Fibroblast of skin of abdomen (primary cell): Measurements from ENCODE around the gene DLEC1.

Experiments
- DNase-seq: peaks from one replicate; pipeline ENCODE4 v3.0.0-alpha.2; 2013

The DLEC1 gene

GRCh38 chr3:38108649-38109579 is 69.9 kb downstream of the DLEC1 start:
- no peak for DNase-seq

- DNase-seq, result no peak
Observed at GRCh38 chr3:38109580-38110313, 70.7 kb downstream of the DLEC1 start.

GRCh38 chr3:38110314-38111050 is 71.5 kb downstream of the DLEC1 start:
- no peak for DNase-seq

- no peak for DNase-seq
Observed at GRCh38 chr3:38111201-38111600, 72.2 kb downstream of the DLEC1 start.

GRCh38 chr3:38111696-38112377 is 72.8 kb downstream of the DLEC1 start:
- DNase-seq, result no peak

GRCh38 chr3:38112378-38112761 is 73.4 kb downstream of the DLEC1 start:
- no peak for DNase-seq

- DNase-seq, result no peak
Observed at GRCh38 chr3:38114052-38114874, 75.3 kb downstream of the DLEC1 start.

GRCh38 chr3:38114875-38115644 is 76.1 kb downstream of the DLEC1 start:
- DNase-seq, result no peak

- DNase-seq, result no peak
Observed at GRCh38 chr3:38115645-38116427, 76.8 kb downstream of the DLEC1 start.

- no peak for DNase-seq
Observed at GRCh38 chr3:38116471-38117162, 77.6 kb downstream of the DLEC1 start.

- no peak for DNase-seq
Observed at GRCh38 chr3:38117163-38117716, 78.2 kb downstream of the DLEC1 start.

GRCh38 chr3:38117748-38118420 is 78.9 kb downstream of the DLEC1 start:
- peak; percentile 48 for DNase-seq

- no peak for DNase-seq
Observed at GRCh38 chr3:38118421-38119247, 79.6 kb downstream of the DLEC1 start.

GRCh38 chr3:38119248-38119544 is 80.2 kb downstream of the DLEC1 start:
- DNase-seq, result no peak

GRCh38 chr3:38119821-38120692 is 81.0 kb downstream of the DLEC1 start:
- DNase-seq, result no peak

GRCh38 chr3:38120693-38121450 is 81.9 kb downstream of the DLEC1 start:
- DNase-seq, result no peak
